Dendritic cell treated with granulocyte-macrophage colony-stimulating factor and Interleukin-4, amounts not matched to agents 40 ng/mL and 50 ng/mL, for 4 days (primary cell): ENCODE results near the gene GPRC5D.

ENCODE experiments used
- H3K27ac Mint-ChIP-seq: one replicate; pipeline ENCODE4 v1.8.0; 2022; ENCODE audit warnings: mild to moderate bottlenecking, mixed read lengths
- H3K27me3 Mint-ChIP-seq: one replicate; pipeline ENCODE4 v1.8.0; 2022; ENCODE audit warnings: mild to moderate bottlenecking, mixed read lengths
- H3K36me3 Mint-ChIP-seq: one replicate; pipeline ENCODE4 v1.8.0; 2022; ENCODE audit warnings: low read depth, mixed read lengths
- H3K4me1 Mint-ChIP-seq: one replicate; pipeline ENCODE4 v1.8.0; 2022; ENCODE audit warnings: low read depth, mixed read lengths
- H3K4me3 Mint-ChIP-seq: one replicate; pipeline ENCODE4 v1.8.0; 2022; ENCODE audit warnings: mild to moderate bottlenecking, moderate library complexity, mixed read lengths
- H3K9me3 Mint-ChIP-seq: one replicate; pipeline ENCODE4 v1.8.0; 2022; ENCODE audit warnings: mixed read lengths
- intact Hi-C: fragments of 100-400 bp; cut with micrococcal nuclease; formaldehyde crosslinking; loops from one replicate; pipeline ENCODE4 v1.15.0; 2022

The GPRC5D gene

DNA sequence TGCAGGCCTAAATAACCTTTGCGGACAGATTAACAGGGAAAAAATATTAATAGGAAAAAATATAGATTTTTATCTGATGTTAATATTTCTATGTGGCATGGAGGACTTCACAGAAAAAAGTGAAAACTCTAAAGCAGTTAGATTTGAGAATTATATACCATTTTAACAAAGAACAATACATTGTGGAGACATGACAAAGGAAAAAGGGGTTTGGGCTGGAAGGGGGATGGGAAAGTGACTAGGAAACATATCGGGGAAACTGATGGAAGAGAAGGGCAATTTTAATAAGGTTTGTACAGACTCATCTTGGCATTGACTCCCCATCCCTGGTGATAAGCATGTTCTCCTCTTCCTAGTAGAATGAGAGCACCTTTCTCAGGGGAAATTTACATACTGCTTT, 21.0 kb upstream of the GPRC5D start:
- Mint-ChIP-seq H3K4me3 (no peak overlapping the region), H3K27ac (no peak overlapping the region), H3K9me3 (peaks cover 21% of the 10 kb centered on the region), H3K4me1 (no peaks in the 10 kb centered on the region), H3K27me3 (no peaks in the 10 kb centered on the region), H3K36me3 (peaks cover 71% of the 10 kb centered on the region)
- intact Hi-C loops: loop anchor here (10.0 kb wide), 1 partner anchor 148 kb away; no protein-coding TSS in a partner anchor

DNA sequence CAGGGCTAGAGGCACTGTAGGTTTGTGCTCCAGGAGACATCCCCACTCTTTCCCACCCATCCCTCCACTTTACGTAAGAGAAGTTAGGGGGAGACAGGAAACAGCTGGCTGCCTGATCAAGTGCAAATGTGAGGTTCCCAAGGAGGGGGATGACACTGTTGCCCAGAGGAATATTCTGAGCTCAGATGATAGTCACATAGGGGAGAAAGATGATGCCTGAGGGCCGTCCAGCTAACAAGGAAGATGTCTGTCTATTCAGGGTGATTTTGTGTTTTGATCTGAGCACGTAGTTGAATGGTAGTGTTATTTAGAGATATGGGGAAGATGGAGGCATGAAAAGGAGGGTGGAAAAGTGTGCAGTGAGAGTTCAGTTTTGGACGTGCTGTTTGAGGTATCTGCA, 13.9 kb upstream of the GPRC5D start:
- intact Hi-C loops: no loop called here
- Mint-ChIP-seq H3K36me3 (peaks cover 23% of the 10 kb centered on the region), H3K4me3 (no peak overlapping the region), H3K27ac (no peak overlapping the region), H3K4me1 (peaks cover 8% of the 10 kb centered on the region), H3K27me3 (no peaks in the 10 kb centered on the region), H3K9me3 (no peaks in the 10 kb centered on the region)

DNA sequence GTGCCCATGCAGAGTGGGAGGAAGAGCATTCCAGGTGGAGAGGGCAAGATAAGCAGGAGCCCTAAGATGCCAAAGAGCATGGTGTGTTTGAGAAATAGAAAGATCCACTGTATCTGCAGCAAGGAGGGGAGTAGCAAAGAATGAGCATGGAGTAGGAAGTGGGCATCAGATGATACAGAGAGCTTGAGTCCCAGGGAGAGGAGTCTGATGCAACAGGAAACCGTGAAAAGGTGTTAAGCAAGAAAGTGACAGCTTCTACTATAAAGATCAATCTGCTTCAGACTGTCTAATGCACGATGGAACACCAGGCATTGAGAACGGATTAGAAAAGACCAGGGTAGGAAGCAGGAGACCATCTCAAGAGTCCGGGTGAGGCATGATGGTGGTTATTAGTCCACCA, 12.3 kb upstream of the GPRC5D start:
- no peak overlapping the region for H3K4me3 Mint-ChIP-seq
- no peaks in the 10 kb centered on the region for H3K9me3 Mint-ChIP-seq
- peaks cover 19% of the 10 kb centered on the region for H3K36me3 Mint-ChIP-seq
- peaks cover 8% of the 10 kb centered on the region for H3K4me1 Mint-ChIP-seq
- H3K27me3 Mint-ChIP-seq: no peaks in the 10 kb centered on the region
- H3K27ac Mint-ChIP-seq: no peak overlapping the region
- intact Hi-C loops: no loop called here

DNA sequence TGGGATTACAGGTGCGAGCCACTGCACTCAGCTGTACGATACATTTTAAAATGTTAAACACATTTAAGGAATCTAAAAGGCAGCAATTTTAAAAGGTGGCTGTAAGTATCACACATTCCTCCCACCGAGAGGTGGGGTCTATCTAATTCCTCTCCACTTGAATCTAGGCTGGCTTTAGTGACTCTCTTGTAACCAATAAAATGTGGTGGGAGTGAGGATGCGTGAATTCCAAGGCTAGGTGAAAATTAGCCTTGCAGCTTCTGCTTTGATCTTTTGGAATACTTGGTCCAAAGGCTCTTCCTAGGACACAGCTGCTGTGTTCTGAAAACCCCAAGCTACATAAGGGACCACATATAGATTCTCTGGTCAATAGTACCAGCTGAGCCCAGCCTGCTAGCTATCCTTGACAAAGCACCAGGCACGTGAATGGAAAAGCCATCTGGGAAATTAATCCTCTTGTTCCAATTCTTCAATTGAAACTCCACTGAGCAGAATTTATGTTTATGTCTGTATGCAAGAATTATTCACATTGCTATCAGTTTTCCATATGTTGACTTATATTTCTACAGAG, 8.8 kb upstream of the GPRC5D start:
- Mint-ChIP-seq H3K27me3 (no peaks in the 10 kb centered on the region), H3K36me3 (no peaks in the 10 kb centered on the region), H3K4me1 (peaks cover 8% of the 10 kb centered on the region), H3K9me3 (peaks cover 8% of the 10 kb centered on the region), H3K4me3 (no peak overlapping the region), H3K27ac (no peak overlapping the region)
- intact Hi-C loops: no loop called here

DNA sequence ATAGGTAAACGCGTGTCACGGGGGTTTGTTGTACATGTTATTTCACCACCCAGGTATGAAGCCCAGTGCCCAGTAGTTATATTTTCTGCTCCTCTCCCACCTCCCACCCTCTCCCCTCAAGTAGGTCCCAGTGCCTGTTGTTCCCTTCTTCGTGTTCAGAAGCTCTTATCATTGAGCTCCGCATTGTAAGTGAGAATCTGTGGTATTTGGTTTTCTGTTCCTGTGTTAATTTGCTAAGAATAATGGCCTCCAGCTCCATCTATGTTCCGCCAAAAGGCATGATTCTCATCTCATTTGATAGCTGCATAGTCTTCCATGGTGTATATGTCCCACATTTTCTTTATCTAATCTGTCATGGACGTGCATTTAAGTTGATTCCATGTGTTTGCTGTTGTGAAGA, 6.9 kb upstream of the GPRC5D start:
- intact Hi-C loops: no loop called here
- Mint-ChIP-seq H3K27ac (no peak overlapping the region), H3K36me3 (no peaks in the 10 kb centered on the region), H3K27me3 (no peaks in the 10 kb centered on the region), H3K4me1 (peaks cover under 1% of the 10 kb centered on the region), H3K4me3 (no peak overlapping the region), H3K9me3 (peaks cover 8% of the 10 kb centered on the region)

DNA sequence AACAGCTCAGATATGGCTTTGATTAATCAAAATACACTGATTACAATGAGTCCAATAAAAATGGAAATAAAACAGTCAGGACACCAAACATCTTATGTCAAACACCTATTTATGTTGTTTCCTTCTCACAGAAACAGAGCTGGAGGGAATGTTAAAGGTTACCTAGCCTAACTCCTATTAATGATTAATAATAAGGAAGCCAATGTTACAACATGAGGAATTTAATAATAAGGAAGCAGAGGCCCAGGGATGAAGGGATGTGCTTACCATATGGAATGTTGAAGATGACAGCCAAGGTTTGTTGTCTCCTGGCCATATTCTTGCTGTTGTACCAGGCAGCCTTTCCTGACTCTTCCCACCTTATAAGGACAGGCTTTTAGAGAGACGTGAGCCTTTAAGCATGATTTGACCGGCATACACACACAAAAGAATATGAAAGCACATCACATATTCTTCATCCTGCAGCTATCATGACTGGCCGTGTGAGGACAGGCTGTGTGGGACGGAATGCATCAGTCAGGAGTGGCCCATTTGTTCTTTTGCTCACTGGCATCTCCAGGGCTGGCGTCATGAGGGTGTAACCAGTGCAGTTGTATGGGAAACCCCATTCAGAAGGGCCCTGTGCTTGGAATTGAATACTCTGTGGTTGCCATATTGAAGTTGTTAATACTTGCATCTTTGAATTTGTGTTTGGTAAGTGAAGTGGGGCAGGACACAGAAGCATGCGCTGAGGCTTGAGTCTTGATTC, 3.1 kb upstream of the GPRC5D start:
- H3K36me3 Mint-ChIP-seq: no peaks in the 10 kb centered on the region
- no peak overlapping the region for H3K27ac Mint-ChIP-seq
- H3K4me3 Mint-ChIP-seq: no peak overlapping the region
- H3K27me3 Mint-ChIP-seq: no peaks in the 10 kb centered on the region
- intact Hi-C loops: no loop called here
- no peaks in the 10 kb centered on the region for H3K4me1 Mint-ChIP-seq
- H3K9me3 Mint-ChIP-seq: peaks cover 8% of the 10 kb centered on the region

DNA sequence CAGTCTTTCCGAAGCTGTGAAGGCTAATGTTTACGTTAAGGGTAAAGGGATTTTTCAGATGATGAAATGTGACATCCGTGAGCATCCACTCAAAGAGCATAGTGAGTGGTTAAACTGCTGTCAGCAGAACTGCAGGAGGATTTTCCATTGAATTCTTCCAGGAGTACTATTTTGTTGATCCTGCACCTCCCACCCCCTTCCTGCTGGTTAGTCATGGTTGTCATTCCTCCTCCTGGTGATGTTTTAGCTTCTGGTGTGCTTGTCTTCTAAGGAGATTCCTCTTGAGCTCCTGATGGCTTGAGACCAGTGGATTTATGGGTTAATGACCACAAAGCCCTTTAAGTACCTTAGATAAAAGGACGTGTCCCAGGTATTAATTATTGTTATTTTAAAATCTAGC, 2.4 kb upstream of the GPRC5D start:
- H3K36me3 Mint-ChIP-seq: no peaks in the 10 kb centered on the region
- peaks cover 8% of the 10 kb centered on the region for H3K9me3 Mint-ChIP-seq
- H3K27ac Mint-ChIP-seq: no peak overlapping the region
- H3K27me3 Mint-ChIP-seq: no peaks in the 10 kb centered on the region
- H3K4me1 Mint-ChIP-seq: no peaks in the 10 kb centered on the region
- intact Hi-C loops: no loop called here
- no peak overlapping the region for H3K4me3 Mint-ChIP-seq

DNA sequence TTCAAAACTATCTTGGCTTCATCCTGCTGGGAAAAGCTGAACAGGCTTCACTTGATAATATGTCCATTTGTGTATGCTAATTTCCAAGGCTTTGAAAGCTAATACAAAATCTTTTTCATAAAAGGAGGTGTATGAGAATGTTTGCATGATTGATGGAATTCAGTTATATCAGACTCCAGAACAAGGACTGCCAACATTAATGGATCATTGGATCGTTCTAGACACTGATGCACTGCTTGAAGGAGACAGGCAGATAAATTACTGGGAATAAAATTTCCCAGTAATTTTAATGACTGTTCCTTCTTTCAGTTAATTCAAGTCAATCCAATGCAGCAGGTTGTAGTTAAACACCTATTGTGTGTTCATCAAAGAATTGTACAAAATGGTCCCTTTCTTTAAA, 466 bp downstream of the GPRC5D start:
- Mint-ChIP-seq H3K4me3 (no peak overlapping the region), H3K27ac (no peak overlapping the region), H3K36me3 (no peaks in the 10 kb centered on the region), H3K27me3 (peaks cover under 1% of the 10 kb centered on the region), H3K9me3 (peaks cover 6% of the 10 kb centered on the region), H3K4me1 (no peaks in the 10 kb centered on the region)
- intact Hi-C loops: no loop called here

DNA sequence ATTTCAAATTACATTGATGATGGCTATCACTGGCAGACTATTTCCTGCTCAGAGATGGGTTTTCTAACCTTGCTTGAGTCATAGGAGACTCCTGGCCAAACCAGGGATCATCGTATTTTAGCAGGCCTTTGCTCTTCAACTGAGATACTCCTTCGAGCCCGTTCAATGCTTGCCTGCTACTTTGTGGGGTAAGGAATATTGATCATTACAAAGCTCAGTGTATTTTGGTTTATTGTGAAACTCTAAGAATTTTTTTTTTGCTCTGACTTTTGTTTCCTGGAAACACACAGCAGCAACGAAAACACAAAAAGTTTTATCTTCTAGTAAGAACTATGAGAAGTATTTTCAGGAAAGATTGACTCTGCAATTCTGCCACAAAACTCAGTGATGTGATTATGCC, 4.1 kb downstream of the GPRC5D start:
- no peaks in the 10 kb centered on the region for H3K4me1 Mint-ChIP-seq
- H3K9me3 Mint-ChIP-seq: no peaks in the 10 kb centered on the region
- H3K27ac Mint-ChIP-seq: no peak overlapping the region
- no peak overlapping the region for H3K4me3 Mint-ChIP-seq
- peaks cover 7% of the 10 kb centered on the region for H3K27me3 Mint-ChIP-seq
- intact Hi-C loops: no loop called here
- H3K36me3 Mint-ChIP-seq: no peaks in the 10 kb centered on the region

DNA sequence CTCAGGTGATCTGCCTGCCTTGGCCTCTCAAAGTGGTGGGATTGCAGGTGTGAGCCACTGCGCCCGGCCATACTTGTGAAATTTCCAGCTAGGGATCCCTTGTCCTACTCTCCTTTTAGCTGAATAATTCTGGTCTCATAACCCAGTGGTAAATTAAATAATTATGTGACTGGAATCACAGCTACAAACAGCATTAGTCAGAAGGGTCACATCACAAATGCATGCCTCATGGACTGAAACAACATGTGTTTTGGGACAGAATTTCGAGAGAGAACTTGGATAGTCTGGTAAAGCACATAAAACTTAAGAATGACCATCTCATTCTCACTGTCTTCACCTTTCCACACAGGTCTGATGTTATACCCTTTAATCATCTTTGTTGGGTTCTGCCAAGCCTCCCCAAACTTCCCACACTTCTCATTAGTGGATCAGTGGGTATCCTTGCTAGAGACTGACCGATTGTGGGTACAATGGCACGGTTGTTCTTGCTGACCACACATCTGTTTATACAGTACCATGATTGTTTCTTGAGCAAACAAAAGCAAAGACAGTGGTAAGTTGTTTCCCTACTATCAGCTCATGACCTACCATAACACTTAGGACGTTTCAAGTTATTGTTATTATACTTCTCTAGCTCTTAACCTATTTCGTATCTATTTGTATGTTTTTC, 5.1 kb downstream of the GPRC5D start:
- no peaks in the 10 kb centered on the region for H3K36me3 Mint-ChIP-seq
- H3K4me3 Mint-ChIP-seq: no peak overlapping the region
- intact Hi-C loops: no loop called here
- H3K27ac Mint-ChIP-seq: no peak overlapping the region
- H3K9me3 Mint-ChIP-seq: no peaks in the 10 kb centered on the region
- H3K4me1 Mint-ChIP-seq: no peaks in the 10 kb centered on the region
- peaks cover 7% of the 10 kb centered on the region for H3K27me3 Mint-ChIP-seq

DNA sequence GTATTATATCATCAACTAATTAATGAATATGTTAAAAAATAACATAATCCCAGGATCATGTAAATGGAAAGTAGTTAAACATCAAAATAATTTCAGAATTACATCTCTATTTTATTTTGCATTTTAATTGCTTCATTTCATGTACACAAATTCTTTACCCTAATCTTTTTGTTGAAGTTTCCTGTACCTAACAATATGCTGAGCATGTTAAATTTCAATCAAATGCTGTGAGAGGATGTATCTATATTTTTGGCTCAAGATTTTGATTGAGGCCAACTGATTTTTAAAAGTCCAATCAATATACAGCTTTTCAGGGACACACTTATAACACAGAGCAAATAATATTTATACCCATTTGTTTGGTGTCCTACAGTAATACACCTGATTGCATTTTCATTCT, 6.4 kb downstream of the GPRC5D start:
- no peaks in the 10 kb centered on the region for H3K9me3 Mint-ChIP-seq
- no peaks in the 10 kb centered on the region for H3K36me3 Mint-ChIP-seq
- no peak overlapping the region for H3K27ac Mint-ChIP-seq
- intact Hi-C loops: no loop called here
- peaks cover 7% of the 10 kb centered on the region for H3K27me3 Mint-ChIP-seq
- no peaks in the 10 kb centered on the region for H3K4me1 Mint-ChIP-seq
- H3K4me3 Mint-ChIP-seq: no peak overlapping the region

DNA sequence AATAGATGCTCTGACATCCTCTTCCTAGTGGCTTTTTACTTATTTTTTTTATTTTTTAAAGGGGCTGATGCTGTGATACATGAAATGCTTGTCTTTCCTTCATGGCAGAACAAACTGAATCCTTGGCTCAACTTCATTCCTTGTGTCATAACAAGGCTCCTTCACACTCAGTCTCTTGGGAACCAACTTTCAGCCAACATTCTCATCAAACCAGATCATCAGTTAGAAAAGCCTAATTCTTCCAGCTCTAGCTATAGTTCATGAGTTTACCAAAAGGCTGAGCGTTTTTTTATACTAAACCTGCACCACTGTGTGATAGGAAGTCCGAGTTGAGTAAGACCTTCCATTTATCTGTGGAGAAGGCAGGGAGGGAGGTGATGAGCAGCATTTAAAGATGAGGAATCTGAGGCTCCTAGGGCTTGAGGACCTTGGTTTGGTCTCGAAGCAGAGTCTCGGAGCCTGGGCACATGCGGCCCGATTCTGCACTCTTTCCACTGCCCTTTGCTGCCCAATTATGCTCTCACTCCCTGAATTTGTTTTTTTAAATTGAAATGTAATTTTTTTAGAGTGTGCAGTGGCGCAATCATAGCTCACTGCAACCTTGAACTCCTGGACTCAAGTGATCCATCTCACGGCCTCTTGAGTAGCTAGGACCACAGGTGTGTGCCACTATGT, 8.2 kb downstream of the GPRC5D start:
- Mint-ChIP-seq H3K27me3 (peaks cover 7% of the 10 kb centered on the region), H3K27ac (no peak overlapping the region), H3K4me1 (no peaks in the 10 kb centered on the region), H3K36me3 (no peaks in the 10 kb centered on the region), H3K9me3 (no peaks in the 10 kb centered on the region), H3K4me3 (no peak overlapping the region)
- intact Hi-C loops: no loop called here

DNA sequence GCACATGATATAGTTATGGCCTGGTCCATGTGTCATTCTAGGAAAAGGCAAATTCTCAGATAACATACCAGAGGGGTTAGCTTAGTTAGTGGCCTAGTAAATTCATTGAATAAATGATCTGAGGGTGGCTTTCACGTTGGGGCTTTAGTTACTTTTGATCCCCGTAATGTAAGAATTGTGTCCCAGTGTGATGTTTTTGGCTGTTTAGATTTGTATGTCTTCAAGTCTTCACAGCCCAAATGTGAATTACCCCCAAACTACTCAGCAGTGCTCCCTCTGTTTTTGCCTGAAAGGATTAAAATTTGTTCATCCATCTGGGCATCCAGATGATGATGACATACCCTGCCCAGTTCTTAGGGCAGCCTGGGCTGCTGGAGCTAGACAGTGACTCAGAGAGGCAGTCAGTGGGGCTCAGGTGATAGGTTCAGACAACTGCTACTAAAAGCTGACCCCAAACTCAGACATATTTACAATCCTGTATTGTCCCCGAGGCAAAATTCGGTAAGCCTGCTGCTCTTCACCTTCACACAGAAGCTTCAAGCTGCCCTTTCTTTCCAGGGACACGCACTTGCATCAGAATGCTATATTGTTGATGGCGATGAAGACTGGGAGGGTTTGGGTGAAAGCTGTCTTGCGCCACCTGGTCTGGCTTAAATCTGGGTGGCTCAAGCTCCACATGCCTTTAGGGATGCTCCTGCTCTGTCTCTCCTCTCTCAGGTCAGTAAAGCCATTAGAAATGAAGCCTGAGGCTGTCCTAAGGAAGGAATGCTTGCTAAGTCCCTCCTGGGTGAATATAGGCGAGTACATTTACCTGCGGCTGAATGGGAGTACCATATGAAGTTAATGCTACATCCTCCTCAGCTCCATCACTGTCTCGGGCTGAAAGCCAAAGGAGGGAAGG, 10.3 kb downstream of the GPRC5D start:
- Mint-ChIP-seq H3K4me1 (no peaks in the 10 kb centered on the region), H3K27me3 (peaks cover 7% of the 10 kb centered on the region), H3K36me3 (no peaks in the 10 kb centered on the region), H3K4me3 (no peak overlapping the region), H3K9me3 (no peaks in the 10 kb centered on the region), H3K27ac (no peak overlapping the region)
- intact Hi-C loops: no loop called here
